Measurements from ENCODE around the gene ITGA7. TPM values are rescaled to one million over a fixed set of nuclear protein-coding genes. Genes with fewer than 3 reads are reported as not detected.

ITGA7 gene
- 100 to 1,000 TPM in 1 of 3 donors, 10 to 100 TPM in 2; 20.5 to 190 (median 33.1) TPM for total RNA-seq

DNA sequence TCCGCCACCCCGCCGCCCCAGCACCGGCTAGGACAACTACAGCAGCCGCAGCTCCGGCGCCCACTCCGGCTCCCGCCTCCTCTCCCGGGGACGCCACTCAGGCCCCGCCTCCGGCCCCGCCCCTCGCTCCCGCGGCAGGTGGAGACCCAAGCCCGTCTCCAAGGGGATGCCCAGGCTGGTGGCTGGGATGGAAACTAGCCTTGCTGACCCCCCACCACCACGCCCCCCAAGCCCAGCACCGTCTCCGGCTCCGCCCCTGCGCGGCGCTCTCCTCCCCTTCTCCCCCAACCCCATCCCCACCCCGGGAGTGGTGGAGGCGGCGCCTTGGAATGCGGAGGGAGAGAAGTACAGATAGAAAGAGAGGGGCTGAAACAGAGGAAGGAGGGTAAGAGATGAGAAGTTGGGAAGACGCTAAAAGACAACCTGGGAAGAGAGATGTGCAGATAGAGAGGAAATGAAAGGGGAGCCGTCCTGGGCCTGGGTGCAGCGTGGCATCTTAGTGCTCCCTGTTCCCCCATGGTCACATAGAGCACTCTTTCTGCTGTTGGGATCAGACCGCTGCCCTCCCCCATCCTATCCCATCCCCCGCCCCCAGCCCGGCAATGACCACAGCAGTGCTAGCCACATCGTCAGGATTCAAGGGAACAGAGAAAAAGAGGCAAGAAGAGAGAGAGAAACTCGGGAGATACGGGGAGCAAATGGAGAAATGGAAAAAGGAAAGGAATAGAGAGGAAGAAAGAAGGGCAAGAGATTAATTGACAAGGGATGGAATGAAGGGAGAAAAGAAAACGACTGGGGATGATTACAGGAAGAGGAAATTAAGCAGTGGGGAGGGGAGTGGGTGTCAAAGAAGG lies at the start of gene ITGA7:
Gene ITGA7 (minus strand): TSS at position 64 of the 854 bp plus-strand sequence. CDS start 222 bp downstream, outside the sequence.
- H3K27me3 ChIP-seq, result no peaks in the 10 kb centered on the region
- peak within 1 kb of the TSS; percentile 49 to 86 (median 68) for H3K4me3 ChIP-seq
- no peak for DNase-seq (ENCODE audit: low spot score in 2 of 2)
- H3K4me1 ChIP-seq, result peaks cover 0 to 4% of the 10 kb centered on the region in 2 donors
- no peaks in the 10 kb centered on the region for H3K36me3 ChIP-seq
- peak within 1 kb of the TSS; percentile 13 to 53 for H3K27ac ChIP-seq
- H3K9me3 ChIP-seq, result no peaks in the 10 kb centered on the region
- intact Hi-C loops (cut with DNase I; ENCODE audit: low total_unique reads), result no loop called here
- TF ChIP-seq POLR2A (IDR thresholded peaks at IDR 0.05), result no peak
- TF ChIP-seq, protein P1, sequence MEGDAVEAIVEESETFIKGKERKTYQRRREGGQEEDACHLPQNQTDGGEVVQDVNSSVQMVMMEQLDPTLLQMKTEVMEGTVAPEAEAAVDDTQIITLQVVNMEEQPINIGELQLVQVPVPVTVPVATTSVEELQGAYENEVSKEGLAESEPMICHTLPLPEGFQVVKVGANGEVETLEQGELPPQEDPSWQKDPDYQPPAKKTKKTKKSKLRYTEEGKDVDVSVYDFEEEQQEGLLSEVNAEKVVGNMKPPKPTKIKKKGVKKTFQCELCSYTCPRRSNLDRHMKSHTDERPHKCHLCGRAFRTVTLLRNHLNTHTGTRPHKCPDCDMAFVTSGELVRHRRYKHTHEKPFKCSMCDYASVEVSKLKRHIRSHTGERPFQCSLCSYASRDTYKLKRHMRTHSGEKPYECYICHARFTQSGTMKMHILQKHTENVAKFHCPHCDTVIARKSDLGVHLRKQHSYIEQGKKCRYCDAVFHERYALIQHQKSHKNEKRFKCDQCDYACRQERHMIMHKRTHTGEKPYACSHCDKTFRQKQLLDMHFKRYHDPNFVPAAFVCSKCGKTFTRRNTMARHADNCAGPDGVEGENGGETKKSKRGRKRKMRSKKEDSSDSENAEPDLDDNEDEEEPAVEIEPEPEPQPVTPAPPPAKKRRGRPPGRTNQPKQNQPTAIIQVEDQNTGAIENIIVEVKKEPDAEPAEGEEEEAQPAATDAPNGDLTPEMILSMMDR (IDR thresholded peaks at IDR 0.05), result no peak
- TF ChIP-seq POLR2AphosphoS5 (IDR thresholded peaks at IDR 0.05), result no peak

GRCh38 chr12:55755246-55755645 lies 47.5 kb upstream of the ITGA7 start:
- Histone ChIP-seq H3K9me3 (no peaks in the 10 kb centered on the region), H3K27me3 (no peaks in the 10 kb centered on the region), H3K36me3 (peaks cover 3% of the 10 kb centered on the region), H3K27ac (no peak overlapping the region), H3K4me3 (no peak overlapping the region), H3K4me1 (no peaks in the 10 kb centered on the region)
- intact Hi-C loops (cut with DNase I; ENCODE audit: low total_unique reads), result no loop called here
- DNase-seq (ENCODE audit: low spot score in 2 of 2), result no peak
- no peak for TF ChIP-seq POLR2AphosphoS5 (IDR thresholded peaks at IDR 0.05)
- TF ChIP-seq POLR2A (IDR thresholded peaks at IDR 0.05), result no peak
- TF ChIP-seq, protein P1 (IDR thresholded peaks at IDR 0.05), result no peak

DNA sequence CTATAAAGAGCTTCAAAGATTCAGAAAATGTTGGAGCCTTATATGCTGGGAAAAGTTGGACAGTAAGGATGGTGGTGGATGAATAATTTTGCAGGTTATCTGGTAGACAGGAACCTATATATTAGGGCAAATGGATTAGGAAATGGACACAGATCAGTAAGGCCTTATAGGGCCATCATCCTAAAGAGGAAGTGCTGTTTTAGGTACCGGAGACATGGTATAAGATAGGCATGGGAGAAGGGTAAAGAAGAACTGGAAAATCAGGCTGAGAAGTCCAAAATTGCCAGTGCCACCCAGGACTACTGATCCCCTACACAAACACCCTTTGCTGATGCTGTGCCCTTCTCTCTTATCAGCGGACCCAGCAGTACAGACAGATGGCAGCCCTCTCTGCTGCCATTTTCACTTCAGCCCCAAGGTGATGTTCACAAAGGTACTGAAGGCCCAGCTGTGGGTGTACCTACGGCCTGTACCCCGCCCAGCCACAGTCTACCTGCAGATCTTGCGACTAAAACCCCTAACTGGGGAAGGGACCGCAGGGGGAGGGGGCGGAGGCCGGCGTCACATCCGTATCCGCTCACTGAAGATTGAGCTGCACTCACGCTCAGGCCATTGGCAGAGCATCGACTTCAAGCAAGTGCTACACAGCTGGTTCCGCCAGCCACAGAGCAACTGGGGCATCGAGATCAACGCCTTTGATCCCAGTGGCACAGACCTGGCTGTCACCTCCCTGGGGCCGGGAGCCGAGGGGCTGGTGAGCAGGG lies 40.7 kb upstream of the ITGA7 start:
- Histone ChIP-seq H3K4me1 (peaks cover 0 to 4% of the 10 kb centered on the region in 2 donors), H3K27me3 (no peaks in the 10 kb centered on the region), H3K9me3 (no peaks in the 10 kb centered on the region), H3K36me3 (peaks cover 3% of the 10 kb centered on the region), H3K27ac (no peak overlapping the region), H3K4me3 (no peak overlapping the region)
- no peak for DNase-seq (ENCODE audit: low spot score in 2 of 2)
- intact Hi-C loops (cut with DNase I; ENCODE audit: low total_unique reads), result no loop called here
- TF ChIP-seq, protein P1 (IDR thresholded peaks at IDR 0.05), result no peak

GRCh38 chr12:55746913-55747231 lies 39.2 kb upstream of the ITGA7 start:
- Histone ChIP-seq H3K27me3 (no peaks in the 10 kb centered on the region), H3K36me3 (no peaks in the 10 kb centered on the region), H3K9me3 (no peaks in the 10 kb centered on the region), H3K4me3 (no peak overlapping the region), H3K4me1 (peaks cover 3 to 4% of the 10 kb centered on the region in 2 donors), H3K27ac (no peak overlapping the region)
- intact Hi-C loops (cut with DNase I; ENCODE audit: low total_unique reads), result no loop called here
- TF ChIP-seq POLR2A (IDR thresholded peaks at IDR 0.05) (no peak), POLR2AphosphoS5 (IDR thresholded peaks at IDR 0.05) (no peak)
- TF ChIP-seq, protein P1 (IDR thresholded peaks at IDR 0.05), result no peak
- no peak for DNase-seq (ENCODE audit: low spot score in 2 of 2)
